Nephron progenitor cell (in vitro differentiated cells): ENCODE data around the gene RALB.
A peak's percentile ranks its signal among the peaks of the same experiment; 100 is the strongest.

Experiments used
- DNase-seq: peaks from one replicate; pipeline ENCODE4 v3.0.0; 2021
- H3K27ac Mint-ChIP-seq: 2 replicates; pipeline ENCODE4 v1.8.0; 2021; ENCODE audit warnings: mild to moderate bottlenecking, moderate library complexity, mixed read lengths
- H3K27me3 Mint-ChIP-seq: 2 replicates; pipeline ENCODE4 v1.8.0; 2021; ENCODE audit warnings: mild to moderate bottlenecking, low read depth, mixed read lengths; ENCODE audit not compliant: poor library complexity
- H3K36me3 Mint-ChIP-seq: 2 replicates; pipeline ENCODE4 v1.8.0; 2021; ENCODE audit warnings: low read depth, mixed read lengths
- H3K4me1 Mint-ChIP-seq: 2 replicates; pipeline ENCODE4 v1.8.0; 2021; ENCODE audit warnings: mixed read lengths
- H3K4me3 Mint-ChIP-seq: 2 replicates; pipeline ENCODE4 v1.8.0; 2021; ENCODE audit warnings: mild to moderate bottlenecking, moderate library complexity, mixed read lengths
- H3K9me3 Mint-ChIP-seq: 2 replicates; pipeline ENCODE4 v1.8.0; 2021; ENCODE audit warnings: mild to moderate bottlenecking, moderate library complexity, mixed read lengths
- TF ChIP-seq, protein P1 (sequence below): fragments of 200-600 bp; sonication (generic); IDR thresholded peaks from 2 replicates; pipeline ENCODE4 v1.5.0; 2021; ENCODE audit warnings: antibody characterized with exemption

Gene RALB

GRCh38 chr2:120227111-120227991, 25.3 kb upstream of the RALB start:
- no peak overlapping the region for H3K4me3 Mint-ChIP-seq
- peaks cover 53% of the 10 kb centered on the region for H3K27me3 Mint-ChIP-seq
- H3K4me1 Mint-ChIP-seq, result peaks cover 49% of the 10 kb centered on the region
- DNase-seq, result no peak
- peaks cover 2% of the 10 kb centered on the region for H3K9me3 Mint-ChIP-seq
- TF ChIP-seq, protein P1, sequence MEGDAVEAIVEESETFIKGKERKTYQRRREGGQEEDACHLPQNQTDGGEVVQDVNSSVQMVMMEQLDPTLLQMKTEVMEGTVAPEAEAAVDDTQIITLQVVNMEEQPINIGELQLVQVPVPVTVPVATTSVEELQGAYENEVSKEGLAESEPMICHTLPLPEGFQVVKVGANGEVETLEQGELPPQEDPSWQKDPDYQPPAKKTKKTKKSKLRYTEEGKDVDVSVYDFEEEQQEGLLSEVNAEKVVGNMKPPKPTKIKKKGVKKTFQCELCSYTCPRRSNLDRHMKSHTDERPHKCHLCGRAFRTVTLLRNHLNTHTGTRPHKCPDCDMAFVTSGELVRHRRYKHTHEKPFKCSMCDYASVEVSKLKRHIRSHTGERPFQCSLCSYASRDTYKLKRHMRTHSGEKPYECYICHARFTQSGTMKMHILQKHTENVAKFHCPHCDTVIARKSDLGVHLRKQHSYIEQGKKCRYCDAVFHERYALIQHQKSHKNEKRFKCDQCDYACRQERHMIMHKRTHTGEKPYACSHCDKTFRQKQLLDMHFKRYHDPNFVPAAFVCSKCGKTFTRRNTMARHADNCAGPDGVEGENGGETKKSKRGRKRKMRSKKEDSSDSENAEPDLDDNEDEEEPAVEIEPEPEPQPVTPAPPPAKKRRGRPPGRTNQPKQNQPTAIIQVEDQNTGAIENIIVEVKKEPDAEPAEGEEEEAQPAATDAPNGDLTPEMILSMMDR, result no peak
- peak overlapping the region; percentile 8 for H3K27ac Mint-ChIP-seq
- H3K36me3 Mint-ChIP-seq, result peaks cover 3% of the 10 kb centered on the region

- H3K36me3 Mint-ChIP-seq, result no peaks in the 10 kb centered on the region
- H3K4me1 Mint-ChIP-seq, result peaks cover 56% of the 10 kb centered on the region
- no peaks in the 10 kb centered on the region for H3K9me3 Mint-ChIP-seq
- no peak for DNase-seq
- peaks cover 56% of the 10 kb centered on the region for H3K27me3 Mint-ChIP-seq
- H3K27ac Mint-ChIP-seq, result no peak overlapping the region
- H3K4me3 Mint-ChIP-seq, result no peak overlapping the region
- TF ChIP-seq, protein P1, result no peak
These were observed 24.1 kb upstream of the RALB start for GRCh38 chr2:120228503-120228902.

DNA sequence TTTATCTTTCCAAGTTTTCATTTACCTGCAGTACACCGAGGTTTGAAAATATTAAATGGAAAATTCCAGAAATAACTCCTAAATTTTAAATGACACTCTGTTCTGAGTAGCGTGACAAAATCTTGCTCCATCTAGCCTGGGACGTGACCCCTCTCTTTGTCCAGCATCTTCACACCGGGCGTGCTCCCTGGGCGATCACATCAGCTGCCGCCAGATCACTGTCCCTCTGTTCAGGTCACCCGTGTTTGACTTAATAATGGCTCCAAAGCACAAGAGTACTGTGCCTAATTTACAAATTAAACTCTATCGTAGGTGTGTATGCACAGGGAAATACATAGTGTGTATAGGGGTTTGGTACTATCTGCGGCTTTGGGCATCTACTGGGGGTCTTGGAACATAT, 23.3 kb upstream of the RALB start:
- Mint-ChIP-seq H3K36me3 (no peaks in the 10 kb centered on the region), H3K27me3 (peaks cover 47% of the 10 kb centered on the region), H3K4me1 (peaks cover 48% of the 10 kb centered on the region), H3K27ac (no peak overlapping the region), H3K9me3 (no peaks in the 10 kb centered on the region), H3K4me3 (no peak overlapping the region)
- TF ChIP-seq, protein P1, result no peak
- DNase-seq, result no peak

GRCh38 chr2:120230515-120231471, 21.9 kb upstream of the RALB start:
- Mint-ChIP-seq H3K4me1 (peaks cover 48% of the 10 kb centered on the region), H3K4me3 (no peak overlapping the region), H3K9me3 (no peaks in the 10 kb centered on the region), H3K27me3 (peaks cover 37% of the 10 kb centered on the region), H3K36me3 (no peaks in the 10 kb centered on the region), H3K27ac (no peak overlapping the region)
- TF ChIP-seq, protein P1, result no peak
- DNase-seq, result no peak

DNA sequence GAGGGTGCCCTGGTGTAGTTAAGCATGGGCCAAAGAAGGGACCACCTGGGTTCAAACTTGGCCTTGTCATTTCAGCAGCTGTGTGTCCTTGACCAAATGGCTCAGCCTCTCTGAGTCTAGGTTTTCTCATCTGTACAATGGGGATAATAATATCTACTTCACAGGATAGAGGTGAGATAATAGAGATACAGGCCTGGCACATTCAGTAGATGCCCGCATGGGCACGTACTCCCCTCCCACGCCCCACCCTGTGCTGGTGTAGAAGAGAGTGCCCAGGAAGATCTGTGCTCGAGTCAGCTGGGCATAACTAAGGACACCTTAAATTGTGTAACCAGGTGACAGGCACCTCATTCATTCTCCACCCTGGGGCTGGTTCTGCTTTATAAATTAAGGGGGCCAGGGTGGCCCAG, 21.1 kb upstream of the RALB start:
- Mint-ChIP-seq H3K4me1 (peaks cover 48% of the 10 kb centered on the region), H3K27ac (no peak overlapping the region), H3K4me3 (no peak overlapping the region), H3K36me3 (no peaks in the 10 kb centered on the region), H3K27me3 (peaks cover 31% of the 10 kb centered on the region), H3K9me3 (no peaks in the 10 kb centered on the region)
- TF ChIP-seq, protein P1, result no peak
- DNase-seq, result no peak
